H9 (cell line): Measurements from ENCODE around the gene TMED10. TPM values are rescaled to one million over a fixed set of nuclear protein-coding genes. Genes with fewer than 3 reads are reported as not detected.
A peak's percentile ranks its signal among the peaks of the same experiment; 100 is the strongest.

Experiments used
- DNase-seq: peaks from one replicate; pipeline ENCODE4 v3.0.0-alpha.2; 2017
- H2AFZ ChIP-seq: one replicate; pipeline ENCODE4 v1.6.1; 2013; ENCODE audit warnings: mild to moderate bottlenecking, low read length, control low read depth, moderate library complexity
- H2AK5ac ChIP-seq: 2 replicates; pipeline ENCODE4 v1.6.1; 2013; ENCODE audit warnings: low read length, control low read depth, mixed read lengths; ENCODE audit not compliant: insufficient read length
- H2BK120ac ChIP-seq: one replicate; pipeline ENCODE4 v1.6.1; 2013; ENCODE audit warnings: low read depth, mild to moderate bottlenecking, low read length, control low read depth, inconsistent platforms; ENCODE audit not compliant: poor library complexity, severe bottlenecking
- H2BK12ac ChIP-seq: 2 replicates; pipeline ENCODE4 v1.6.1; 2013; ENCODE audit warnings: low read length, control low read depth, mixed read lengths, low read depth; ENCODE audit not compliant: insufficient read length
- H2BK15ac ChIP-seq: 2 replicates; pipeline ENCODE4 v1.6.1; 2013; ENCODE audit warnings: low read depth, low read length, control low read depth
- H2BK20ac ChIP-seq: one replicate; pipeline ENCODE4 v1.6.1; 2013; ENCODE audit warnings: low read depth, mild to moderate bottlenecking, low read length, control low read depth, inconsistent platforms; ENCODE audit not compliant: poor library complexity, severe bottlenecking
- H2BK5ac ChIP-seq: 2 replicates; pipeline ENCODE4 v1.6.1; 2013; ENCODE audit warnings: low read length, control low read depth, mixed read lengths; ENCODE audit not compliant: insufficient read length
- H3K14ac ChIP-seq: 2 replicates; pipeline ENCODE4 v1.6.1; 2013; ENCODE audit warnings: low read length, control low read depth; ENCODE audit not compliant: insufficient read depth
- H3K18ac ChIP-seq: 2 replicates; pipeline ENCODE4 v1.6.1; 2013; ENCODE audit warnings: low read depth, mild to moderate bottlenecking, mixed read lengths, low read length, control low read depth; ENCODE audit not compliant: insufficient read length
- H3K23ac ChIP-seq: 2 replicates; pipeline ENCODE4 v1.6.1; 2013; ENCODE audit warnings: low read length, control low read depth, mixed read lengths, low read depth; ENCODE audit not compliant: insufficient read length
- H3K23me2 ChIP-seq: 2 replicates; pipeline ENCODE4 v1.6.1; 2013; ENCODE audit warnings: low read depth, mild to moderate bottlenecking, mixed read lengths, low read length, control low read depth; ENCODE audit not compliant: insufficient read length, poor library complexity, severe bottlenecking
- H3K27ac ChIP-seq: 2 replicates; pipeline ENCODE4 v1.5.1; 2013; ENCODE audit warnings: low read length, control low read depth, mixed read lengths, low read depth; ENCODE audit not compliant: insufficient read length
- H3K27me3 ChIP-seq: 2 replicates; pipeline ENCODE4 v1.6.1; 2013; ENCODE audit warnings: low read length, control low read depth, inconsistent platforms; ENCODE audit not compliant: insufficient read depth
- H3K4ac ChIP-seq: 2 replicates; pipeline ENCODE4 v1.6.1; 2013; ENCODE audit warnings: low read depth, mild to moderate bottlenecking, control low read depth, inconsistent platforms, low read length, moderate library complexity
- H3K4me1 ChIP-seq: 2 replicates; pipeline ENCODE4 v1.6.1; 2013; ENCODE audit warnings: low read length, control low read depth, inconsistent platforms; ENCODE audit not compliant: insufficient read depth
- H3K4me2 ChIP-seq: 2 replicates; pipeline ENCODE4 v1.6.1; 2013; ENCODE audit warnings: low read length, control low read depth, mixed read lengths; ENCODE audit not compliant: insufficient read length, insufficient read depth
- H3K56ac ChIP-seq: 2 replicates; pipeline ENCODE4 v1.6.1; 2013; ENCODE audit warnings: low read depth, mild to moderate bottlenecking, mixed read lengths, low read length, control low read depth; ENCODE audit not compliant: insufficient read length
- H3K79me1 ChIP-seq: 2 replicates; pipeline ENCODE4 v1.6.1; 2013; ENCODE audit warnings: low read depth, mild to moderate bottlenecking, moderate library complexity, low read length, control low read depth, inconsistent platforms; ENCODE audit not compliant: insufficient read depth, poor library complexity, severe bottlenecking
- H3K79me2 ChIP-seq: 2 replicates; pipeline ENCODE4 v1.6.1; 2013; ENCODE audit warnings: low read length, control low read depth, inconsistent platforms; ENCODE audit not compliant: insufficient read depth
- H3K9ac ChIP-seq: 2 replicates; pipeline ENCODE4 v1.6.1; 2013; ENCODE audit warnings: low read length, control low read depth, mixed read lengths; ENCODE audit not compliant: insufficient read length; ENCODE audit errors: extremely low read depth
- H3K9me3 ChIP-seq: one replicate; pipeline ENCODE4 v1.6.1; 2013; ENCODE audit warnings: low read depth, low read length, inconsistent platforms; ENCODE audit not compliant: control insufficient read depth
- H3T11ph ChIP-seq: one replicate; pipeline ENCODE4 v1.6.1; 2013; ENCODE audit warnings: mild to moderate bottlenecking, low read length, control low read depth, inconsistent platforms
- H4K20me1 ChIP-seq: one replicate; pipeline ENCODE4 v1.6.1; 2013; ENCODE audit not compliant: control insufficient read depth, insufficient read length, insufficient read depth
- H4K5ac ChIP-seq: 2 replicates; pipeline ENCODE4 v1.6.1; 2013; ENCODE audit warnings: low read depth, mild to moderate bottlenecking, mixed read lengths, low read length, control low read depth; ENCODE audit not compliant: insufficient read length
- H4K8ac ChIP-seq: replicated peaks from 2 replicates; pipeline ENCODE4 v1.6.1; 2013; ENCODE audit warnings: low read length, control low read depth, mixed read lengths, low read depth; ENCODE audit not compliant: insufficient read length
- H4K91ac ChIP-seq: 2 replicates; pipeline ENCODE4 v1.6.1; 2013; ENCODE audit warnings: low read depth, mild to moderate bottlenecking, moderate library complexity, mixed read lengths, low read length, control low read depth; ENCODE audit not compliant: insufficient read length
- H3K27ac Mint-ChIP-seq, 3 experiments: 2 replicates in 2 of 3; 3 replicates in 1 of 3; pipeline ENCODE4 v1.8.0; 2020 to 2021; ENCODE audit warnings: mixed read lengths in 3 of 3, mild to moderate bottlenecking in 1 of 3, moderate library complexity in 1 of 3
- H3K27me3 Mint-ChIP-seq: 2 replicates; pipeline ENCODE4 v1.8.0; 2021; ENCODE audit warnings: low read depth, mild to moderate bottlenecking, moderate library complexity, mixed read lengths
- H3K36me3 Mint-ChIP-seq, 3 experiments: 2 replicates in 2 of 3; 3 replicates in 1 of 3; pipeline ENCODE4 v1.8.0; 2020 to 2021; ENCODE audit warnings: low read depth in 3 of 3, mixed read lengths in 3 of 3; ENCODE audit not compliant: insufficient read depth in 1 of 3
- H3K4me1 Mint-ChIP-seq, 2 experiments: 2 replicates each; pipeline ENCODE4 v1.8.0; 2020; ENCODE audit warnings: mixed read lengths in 2 of 2
- H3K4me3 Mint-ChIP-seq, 2 experiments: 2 replicates in 1 of 2; 3 replicates in 1 of 2; pipeline ENCODE4 v1.8.0; 2020 to 2021; ENCODE audit warnings: mild to moderate bottlenecking in 2 of 2, mixed read lengths in 2 of 2, moderate library complexity in 1 of 2
- H3K9me3 Mint-ChIP-seq, 2 experiments: 2 replicates in 1 of 2; 3 replicates in 1 of 2; pipeline ENCODE4 v1.8.0; 2020; ENCODE audit warnings: mild to moderate bottlenecking in 2 of 2, mixed read lengths in 2 of 2, moderate library complexity in 1 of 2
- CTCF ChIP-seq: fragments of 200-600 bp; sonication (generic); conservative IDR thresholded peaks from 3 replicates; pipeline ENCODE4 v1.8.0; 2021; ENCODE audit warnings: antibody characterized with exemption, mild to moderate bottlenecking
- WGBS: extraction: QIAGEN DNeasy Blood & Tissue Kit; methylation state at CpG from one replicate; pipeline ENCODE4 v1.1.7; 2013; ENCODE audit warnings: missing lambda C conversion rate, low lambda C conversion rate, mixed read lengths; ENCODE audit not compliant: insufficient read length; ENCODE audit errors: extremely low coverage; 5-methylcytosine and 5-hydroxymethylcytosine counted together
- total RNA-seq: library from RNA; stranded (reverse); gene quantifications from 2 replicates; pipeline ENCODE4 v1.2.1, GENCODE V29; 2021

The TMED10 gene
- total RNA-seq, 1 experiment from 2014 or later: 176 TPM

- H4K8ac ChIP-seq: no peak overlapping the region
- H3K9ac ChIP-seq: no peak overlapping the region
- no peak overlapping the region for H3K14ac ChIP-seq
- no peak overlapping the region for H3K4me3 Mint-ChIP-seq
- H3K23me2 ChIP-seq: no peaks in the 10 kb centered on the region
- H2BK15ac ChIP-seq: no peak overlapping the region
- no peak for DNase-seq
- H2BK120ac ChIP-seq: no peak overlapping the region
- no peak overlapping the region for H3K18ac ChIP-seq
- H2AFZ ChIP-seq: no peak overlapping the region
- no peaks in the 10 kb centered on the region for H3K27me3 ChIP-seq
- H3K4me1 Mint-ChIP-seq: peaks cover 13 to 17% of the 10 kb centered on the region in 2 experiments
- H2BK20ac ChIP-seq: no peak overlapping the region
- H3K4me2 ChIP-seq: no peak overlapping the region
- no peak overlapping the region for H2BK12ac ChIP-seq
- H3K23ac ChIP-seq: no peak overlapping the region
- H3K27ac Mint-ChIP-seq: peak overlapping the region in 2 of 3 experiments; percentile 11 to 38; a peak in 1 of 7 replicates
- H4K20me1 ChIP-seq: no peaks in the 10 kb centered on the region
- H3K79me1 ChIP-seq: no peaks in the 10 kb centered on the region
- no peak overlapping the region for H4K91ac ChIP-seq
- no CpG with 5 or more reads among the region's 1 CpG for WGBS
- no peaks in the 10 kb centered on the region; the same call in 1 of the 2 replicates for H3K4me1 ChIP-seq
- H4K5ac ChIP-seq: no peak overlapping the region
- no peaks in the 10 kb centered on the region for H3K9me3 Mint-ChIP-seq
- no peak overlapping the region for H2BK5ac ChIP-seq
- TF ChIP-seq CTCF: no peak
- no peak overlapping the region for H3K4ac ChIP-seq
- no peaks in the 10 kb centered on the region for H3K27me3 Mint-ChIP-seq
- H3K36me3 Mint-ChIP-seq: peaks cover 7 to 15% (median 11%) of the 10 kb centered on the region in 3 experiments; a peak in 6 of 7 replicates
- H3T11ph ChIP-seq: no peak overlapping the region
- H3K27ac ChIP-seq: no peak overlapping the region
- H3K79me2 ChIP-seq: no peaks in the 10 kb centered on the region; the same call in 1 of the 2 replicates
- no peaks in the 10 kb centered on the region for H3K9me3 ChIP-seq
- H2AK5ac ChIP-seq: no peak overlapping the region
- no peak overlapping the region for H3K56ac ChIP-seq
Measured at GRCh38 chr14:75153295-75153694, 23.1 kb downstream of the TMED10 start.
